Choroid plexus epithelial cell (primary cell): ENCODE data around the gene OMP.
A peak's percentile ranks its signal among the peaks of the same experiment; 100 is the strongest.

Experiments
- DNase-seq: peaks from one replicate; pipeline ENCODE4 v3.0.0-alpha.2; 2010; ENCODE audit warnings: low read depth
- H3K4me3 ChIP-seq: 2 replicates; pipeline ENCODE4 v1.5.1; 2011; ENCODE audit warnings: low read depth, mild to moderate bottlenecking, control low read depth, low read length, moderate library complexity
- CTCF ChIP-seq: conservative IDR thresholded peaks from 2 replicates; pipeline ENCODE4 v1.5.1; 2011; ENCODE audit warnings: low read depth, mild to moderate bottlenecking, control low read depth, inconsistent platforms, low read length, moderate library complexity

OMP gene

GRCh38 chr11:77147036-77147315, 44.3 kb downstream of the OMP start:
- H3K4me3 ChIP-seq: no peak overlapping the region
- TF ChIP-seq CTCF: no peak
- no peak for DNase-seq

- peak; percentile 65 for DNase-seq
- H3K4me3 ChIP-seq: peak overlapping the region; percentile 31
- TF ChIP-seq CTCF: no peak
Observed at GRCh38 chr11:77147668-77148321, 45.2 kb downstream of the OMP start.

GRCh38 chr11:77148963-77149715, 46.5 kb downstream of the OMP start:
- H3K4me3 ChIP-seq: no peak overlapping the region
- no peak for TF ChIP-seq CTCF
- DNase-seq: no peak

- no peak for TF ChIP-seq CTCF
- no peak overlapping the region for H3K4me3 ChIP-seq
- DNase-seq: no peak
Observed at GRCh38 chr11:77149716-77150392, 47.2 kb downstream of the OMP start.

- no peak overlapping the region for H3K4me3 ChIP-seq
- no peak for TF ChIP-seq CTCF
- no peak for DNase-seq
Observed at GRCh38 chr11:77150836-77151235, 48.2 kb downstream of the OMP start.

GRCh38 chr11:77151804-77152509, 49.3 kb downstream of the OMP start:
- no peak overlapping the region for H3K4me3 ChIP-seq
- peak; percentile 61 for DNase-seq
- no peak for TF ChIP-seq CTCF
